CD14-positive monocyte (primary cell): ENCODE measurements around the gene C1RL. TPM values are rescaled to one million over a fixed set of nuclear protein-coding genes. Genes with fewer than 3 reads are reported as not detected.
"Not testable (repeated sequence)": the region's sequence is repeated elsewhere in the genome, so short reads cannot be mapped to it uniquely, and the experiment has no call there.

Source experiments
- DNase-seq, 3 donors: peaks; one replicate each; pipeline ENCODE4 v3.0.0-alpha.2; 2011 to 2022
- H2AFZ ChIP-seq: 2 replicates; pipeline ENCODE4 v1.6.0; 2012; ENCODE audit warnings: mild to moderate bottlenecking, low read depth, low read length, inconsistent platforms; ENCODE audit not compliant: insufficient read depth, poor library complexity, severe bottlenecking
- H3K27ac ChIP-seq, 2 donors: 1 replicate in 1 of 2; 2 replicates in 1 of 2; pipeline ENCODE4 v1.5.1; 2012 to 2013; ENCODE audit warnings: low read length in 2 of 2, control low read depth in 1 of 2, inconsistent platforms in 1 of 2, low read depth in 1 of 2, mild to moderate bottlenecking in 1 of 2
- H3K27me3 ChIP-seq, 2 donors: one replicate each; pipeline versions ENCODE4 v1.6.0 to v1.6.1; 2011 to 2013; ENCODE audit warnings: low read length in 2 of 2; ENCODE audit not compliant: control insufficient read depth in 2 of 2, insufficient read depth in 2 of 2
- H3K36me3 ChIP-seq, 2 donors: replicated peaks in 1 of 2; 1 replicate in 1 of 2; 2 replicates in 1 of 2; pipeline versions ENCODE4 v1.5.1 to v1.6.1; 2012 to 2013; ENCODE audit warnings: low read length in 2 of 2, control low read depth in 1 of 2, inconsistent platforms in 1 of 2, mild to moderate bottlenecking in 1 of 2; ENCODE audit not compliant: insufficient read depth in 2 of 2, control insufficient read depth in 1 of 2
- H3K4me1 ChIP-seq, 2 donors: 1 replicate in 1 of 2; 2 replicates in 1 of 2; pipeline versions ENCODE4 v1.5.1 to v1.6.1; 2012 to 2013; ENCODE audit warnings: low read length in 2 of 2, control low read depth in 1 of 2, inconsistent platforms in 1 of 2, mild to moderate bottlenecking in 1 of 2, moderate library complexity in 1 of 2; ENCODE audit not compliant: insufficient read depth in 2 of 2, control insufficient read depth in 1 of 2
- H3K4me2 ChIP-seq: replicated peaks from 2 replicates; pipeline ENCODE3; 2012; ENCODE audit warnings: low read length, moderate library complexity, mild to moderate bottlenecking; ENCODE audit not compliant: poor library complexity, severe bottlenecking; ENCODE audit errors: extremely low read depth
- H3K4me3 ChIP-seq, 3 experiments: fragments of 200-600 bp in 1 of 3; sonication (generic) in 1 of 3; replicated peaks in 1 of 3; 1 replicate in 2 of 3; 2 replicates in 1 of 3; pipeline ENCODE4 v1.5.1; 2011 to 2013; ENCODE audit warnings: low read length in 3 of 3, mild to moderate bottlenecking in 3 of 3, control low read depth in 2 of 3, low read depth in 2 of 3, inconsistent platforms in 1 of 3, moderate library complexity in 1 of 3
- H3K79me2 ChIP-seq: 2 replicates; pipeline ENCODE4 v1.6.0; 2012; ENCODE audit warnings: mild to moderate bottlenecking, control low read depth, inconsistent platforms, low read length, moderate library complexity; ENCODE audit not compliant: insufficient read depth
- H3K9ac ChIP-seq: 2 replicates; pipeline ENCODE4 v1.6.0; 2017; ENCODE audit warnings: low read length, mild to moderate bottlenecking; ENCODE audit not compliant: insufficient read depth, poor library complexity, severe bottlenecking
- H3K9me3 ChIP-seq, 2 donors: replicated peaks in 1 of 2; 1 replicate in 1 of 2; 2 replicates in 1 of 2; pipeline versions ENCODE4 v1.5.1 to v1.6.1; 2012 to 2013; ENCODE audit warnings: low read length in 2 of 2, control low read depth in 1 of 2; ENCODE audit not compliant: control insufficient read depth in 1 of 2, insufficient read depth in 1 of 2
- H4K20me1 ChIP-seq: 2 replicates; pipeline ENCODE4 v1.6.0; 2012; ENCODE audit warnings: mild to moderate bottlenecking, low read length, control low read depth, moderate library complexity; ENCODE audit not compliant: insufficient read depth
- H3K27ac Mint-ChIP-seq, 7 donors: one replicate each; pipeline ENCODE4 v1.8.0; 2020; ENCODE audit warnings: mild to moderate bottlenecking in 7 of 7, mixed read lengths in 7 of 7, moderate library complexity in 6 of 7, inconsistent platforms in 2 of 7
- H3K27me3 Mint-ChIP-seq, 3 donors: one replicate each; pipeline ENCODE4 v1.8.0; 2021 to 2022; ENCODE audit warnings: low read depth in 3 of 3, mild to moderate bottlenecking in 3 of 3, mixed read lengths in 3 of 3, moderate library complexity in 3 of 3, inconsistent platforms in 1 of 3
- H3K36me3 Mint-ChIP-seq, 2 donors: one replicate each; pipeline ENCODE4 v1.8.0; 2020; ENCODE audit warnings: mixed read lengths in 2 of 2, inconsistent platforms in 1 of 2, mild to moderate bottlenecking in 1 of 2
- H3K4me1 Mint-ChIP-seq: one replicate; pipeline ENCODE4 v1.8.0; 2020; ENCODE audit warnings: mild to moderate bottlenecking, mixed read lengths
- H3K4me3 Mint-ChIP-seq, 2 donors: one replicate each; pipeline ENCODE4 v1.8.0; 2020; ENCODE audit warnings: mild to moderate bottlenecking in 2 of 2, mixed read lengths in 2 of 2, moderate library complexity in 1 of 2
- H3K9me3 Mint-ChIP-seq, 7 donors: one replicate each; pipeline ENCODE4 v1.8.0; 2020 to 2022; ENCODE audit warnings: mixed read lengths in 7 of 7, mild to moderate bottlenecking in 6 of 7, moderate library complexity in 6 of 7, inconsistent platforms in 2 of 7
- WGBS: methylation state at CpG from one replicate; pipeline ENCODE4 v1.1.5; 2013; ENCODE audit warnings: missing lambda C conversion rate; ENCODE audit not compliant: insufficient coverage; 5-methylcytosine and 5-hydroxymethylcytosine counted together
- intact Hi-C, 2 donors: fragments of 100-400 bp; cut with micrococcal nuclease; formaldehyde crosslinking; loops; one replicate each; pipeline versions ENCODE4 v1.15.0 to v1.15.1; 2023
- polyA plus RNA-seq, 3 donors: library from polyadenylated mRNA; depleted of rRNA in 1 of 3; unstranded in 2 of 3; stranded (reverse) in 1 of 3; fragments of 300-500 nt in 2 of 3; fragments of >200 nt in 1 of 3; fragmentation: Illumina TruSeq in 2 of 3; gene quantifications; 1 replicate in 2 of 3; 2 replicates in 1 of 3; pipeline ENCODE4 v1.2.3, GENCODE V29; 2012 to 2021
- TF ChIP-seq, protein P1 (sequence below): fragments of 200-600 bp; IDR thresholded peaks from one replicate; pipeline ENCODE4 v1.8.0; 2022; ENCODE audit warnings: antibody characterized with exemption, mild to moderate bottlenecking

C1RL gene
- polyA plus RNA-seq, 3 donors: 4.8 to 27.9 (median 5.6) TPM

DNA sequence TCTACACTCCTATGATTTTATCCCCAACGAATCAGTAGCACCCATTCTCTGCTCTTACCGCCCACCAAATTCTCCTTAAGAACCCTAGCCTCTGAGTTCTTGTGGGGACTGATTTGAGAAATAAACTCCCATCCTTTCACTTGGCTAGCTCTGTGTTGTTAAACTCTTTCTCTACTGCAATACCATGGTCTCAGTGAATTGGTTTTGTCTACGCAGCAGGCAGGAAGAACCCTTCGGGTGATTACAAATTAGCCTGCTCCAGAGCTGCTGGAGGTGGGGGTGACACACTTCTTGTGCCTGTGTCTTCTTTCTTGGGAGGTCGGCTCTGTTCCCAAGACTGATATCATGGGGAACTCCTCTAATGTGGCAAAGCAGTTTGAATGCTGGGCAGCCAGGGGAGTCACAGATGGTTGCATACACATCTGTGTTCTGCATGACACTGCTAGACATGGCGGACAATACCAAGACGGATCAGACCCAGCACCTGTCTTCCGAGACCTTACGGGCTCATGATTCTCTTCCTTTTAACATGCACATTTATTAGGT lies 50.1 kb downstream of the C1RL start:
- 91% methylated on average over 7 of the region's 9 CpGs for WGBS

DNA sequence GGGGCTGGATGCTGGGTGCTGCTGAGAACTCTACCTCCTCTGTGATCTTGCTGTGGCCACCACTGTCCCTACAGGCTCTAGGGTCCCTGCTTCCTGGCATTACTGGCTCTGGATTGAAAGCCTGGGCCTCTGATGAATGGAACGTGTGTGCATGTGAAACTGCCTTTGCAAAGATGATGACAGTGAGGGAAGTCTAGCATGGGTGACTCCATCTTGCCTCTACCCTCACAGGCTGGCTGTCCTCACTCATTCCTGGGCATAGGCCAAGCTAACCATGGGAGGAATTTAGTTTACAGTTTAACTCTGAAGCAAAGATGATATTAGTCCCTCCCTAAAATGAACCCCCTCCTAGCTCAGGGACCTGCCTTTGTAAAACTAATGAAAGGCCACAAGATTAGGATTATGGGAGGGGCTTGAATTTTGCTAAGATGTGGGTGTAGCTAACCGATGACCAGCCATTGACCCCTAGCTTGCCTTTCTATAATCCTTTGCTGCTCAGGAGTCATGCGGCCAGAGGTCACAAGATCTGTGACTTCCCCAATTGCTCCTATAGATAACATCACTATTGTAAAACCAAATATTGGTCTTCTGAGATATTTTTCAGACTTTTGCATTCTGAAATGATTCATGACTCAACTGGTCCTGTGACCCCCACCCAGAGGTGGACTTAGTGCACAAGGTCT lies 50.7 kb downstream of the C1RL start:
- Mint-ChIP-seq H3K4me3 (peak overlapping the region in 1 of 2 donors; percentile 22), H3K9me3 (peaks cover 0 to 2% (median 0%) of the 10 kb centered on the region in 7 donors), H3K36me3 (no peaks in the 10 kb centered on the region), H3K27me3 (peaks cover 2 to 10% (median 6%) of the 10 kb centered on the region in 3 donors), H3K4me1 (peaks cover 11% of the 10 kb centered on the region), H3K27ac (peak overlapping the region in 6 of 7 donors; percentile 3 to 82 (median 23))
- peak; percentile 28 to 66 (median 53) for DNase-seq
- H3K4me1 ChIP-seq: peaks cover 0 to 9% of the 10 kb centered on the region in 2 donors
- H3K9ac ChIP-seq: no peak overlapping the region
- H2AFZ ChIP-seq: no peak overlapping the region
- no CpG with 5 or more reads among the region's 3 CpGs for WGBS
- TF ChIP-seq, protein P1, sequence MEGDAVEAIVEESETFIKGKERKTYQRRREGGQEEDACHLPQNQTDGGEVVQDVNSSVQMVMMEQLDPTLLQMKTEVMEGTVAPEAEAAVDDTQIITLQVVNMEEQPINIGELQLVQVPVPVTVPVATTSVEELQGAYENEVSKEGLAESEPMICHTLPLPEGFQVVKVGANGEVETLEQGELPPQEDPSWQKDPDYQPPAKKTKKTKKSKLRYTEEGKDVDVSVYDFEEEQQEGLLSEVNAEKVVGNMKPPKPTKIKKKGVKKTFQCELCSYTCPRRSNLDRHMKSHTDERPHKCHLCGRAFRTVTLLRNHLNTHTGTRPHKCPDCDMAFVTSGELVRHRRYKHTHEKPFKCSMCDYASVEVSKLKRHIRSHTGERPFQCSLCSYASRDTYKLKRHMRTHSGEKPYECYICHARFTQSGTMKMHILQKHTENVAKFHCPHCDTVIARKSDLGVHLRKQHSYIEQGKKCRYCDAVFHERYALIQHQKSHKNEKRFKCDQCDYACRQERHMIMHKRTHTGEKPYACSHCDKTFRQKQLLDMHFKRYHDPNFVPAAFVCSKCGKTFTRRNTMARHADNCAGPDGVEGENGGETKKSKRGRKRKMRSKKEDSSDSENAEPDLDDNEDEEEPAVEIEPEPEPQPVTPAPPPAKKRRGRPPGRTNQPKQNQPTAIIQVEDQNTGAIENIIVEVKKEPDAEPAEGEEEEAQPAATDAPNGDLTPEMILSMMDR: no peak
- no peaks in the 10 kb centered on the region for H3K79me2 ChIP-seq
- intact Hi-C loops: no loop called here
- H3K36me3 ChIP-seq: no peaks in the 10 kb centered on the region
- no peaks in the 10 kb centered on the region for H3K9me3 ChIP-seq
- no peaks in the 10 kb centered on the region for H3K27me3 ChIP-seq
- H3K4me3 ChIP-seq: no peak overlapping the region
- H3K27ac ChIP-seq: no peak overlapping the region
- H3K4me2 ChIP-seq: no peak overlapping the region
- no peaks in the 10 kb centered on the region for H4K20me1 ChIP-seq

More for the DNA sequence above, 50.1 kb downstream of the C1RL start:
- Histone ChIP-seq H3K4me2 (no peak overlapping the region), H3K9me3 (no peaks in the 10 kb centered on the region), H3K36me3 (no peaks in the 10 kb centered on the region), H4K20me1 (no peaks in the 10 kb centered on the region), H3K4me3 (no peak overlapping the region), H3K79me2 (no peaks in the 10 kb centered on the region), H2AFZ (no peak overlapping the region), H3K9ac (no peak overlapping the region), H3K27ac (no peak overlapping the region), H3K27me3 (no peaks in the 10 kb centered on the region), H3K4me1 (peaks cover 0 to 9% of the 10 kb centered on the region in 2 donors)
- Mint-ChIP-seq H3K27me3 (peaks cover 2 to 10% (median 6%) of the 10 kb centered on the region in 3 donors), H3K4me3 (peak overlapping the region in 1 of 2 donors; percentile 22), H3K27ac (peak overlapping the region in 4 of 7 donors; percentile 10 to 82 (median 26)), H3K36me3 (no peaks in the 10 kb centered on the region), H3K4me1 (peaks cover 11% of the 10 kb centered on the region), H3K9me3 (peaks cover 0 to 2% (median 0%) of the 10 kb centered on the region in 7 donors)
- DNase-seq: peak in 1 of 3 donors; percentile 1
- intact Hi-C loops: no loop called here
- TF ChIP-seq, protein P1: no peak

DNA sequence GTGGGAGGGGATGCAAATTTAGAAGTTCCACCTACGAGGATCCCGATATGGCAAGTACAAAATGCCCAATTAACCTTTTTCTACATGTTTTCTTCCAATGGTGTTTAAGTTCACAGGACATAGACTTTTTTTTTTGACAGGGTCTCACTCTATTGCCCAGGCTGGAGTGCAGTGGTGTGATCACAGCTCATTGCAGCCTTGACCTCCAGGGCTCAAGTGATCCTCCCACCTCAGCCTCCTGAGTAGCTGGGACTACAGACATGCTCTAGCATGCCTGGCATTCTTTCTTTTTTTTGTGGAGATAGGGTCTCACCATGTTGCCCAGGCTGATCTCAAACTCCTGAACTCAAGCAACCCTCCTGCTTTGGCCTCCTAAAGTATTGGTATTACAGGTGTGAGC lies 53.3 kb downstream of the C1RL start:
- DNase-seq, H3K9me3 ChIP-seq, H3K4me1 ChIP-seq, H3K36me3 ChIP-seq, H3K79me2 ChIP-seq, H3K4me3 Mint-ChIP-seq, H4K20me1 ChIP-seq, H3K36me3 Mint-ChIP-seq, H3K9ac ChIP-seq, H3K27me3 Mint-ChIP-seq, intact Hi-C loops, H3K27ac ChIP-seq, H3K4me3 ChIP-seq, H3K4me2 ChIP-seq, H3K27me3 ChIP-seq, H3K9me3 Mint-ChIP-seq, H3K27ac Mint-ChIP-seq, H2AFZ ChIP-seq: not testable (repeated sequence)
- peaks cover 11% of the 10 kb centered on the region for H3K4me1 Mint-ChIP-seq
- WGBS: no CpG with 5 or more reads among the region's 2 CpGs
